HG02870 (cell line): ENCODE measurements around the gene TMEM126A.

Source experiments
- ATAC-seq: cut with Tn5 transposase; IDR thresholded peaks from one replicate; pipeline ENCODE4 v1.9.1; 2021; ENCODE audit warnings: mild to moderate bottlenecking, moderate library complexity; ENCODE audit not compliant: unreplicated experiment

TMEM126A gene

DNA sequence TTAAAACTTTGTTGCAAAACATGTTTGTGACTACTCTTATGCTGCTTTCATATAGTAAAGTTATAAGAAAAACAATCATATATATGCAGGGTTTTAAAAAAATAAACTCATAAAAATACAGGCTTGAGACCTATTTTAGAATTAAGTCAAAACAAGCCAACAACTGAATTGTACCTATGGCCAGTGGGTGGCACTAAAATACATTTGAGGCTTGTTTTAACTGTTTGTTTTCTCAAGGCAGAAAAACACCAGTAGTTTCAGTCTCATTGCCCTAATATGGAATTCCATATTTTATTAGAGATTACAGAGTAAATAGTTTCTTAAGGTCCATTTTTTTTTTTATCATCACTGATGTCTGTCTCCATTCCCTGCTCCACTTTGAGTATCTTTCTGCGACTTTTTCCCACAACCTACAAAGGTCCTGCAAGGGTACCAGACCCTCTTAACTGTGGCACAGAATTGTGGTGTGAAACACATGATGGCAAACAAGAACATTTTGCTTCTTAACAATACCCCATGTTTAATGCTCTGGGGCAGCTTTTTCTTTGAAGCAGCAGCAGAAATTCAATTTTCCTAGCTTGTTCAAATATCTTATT, 46.7 kb downstream of the TMEM126A start:
- ATAC-seq: no peak

DNA sequence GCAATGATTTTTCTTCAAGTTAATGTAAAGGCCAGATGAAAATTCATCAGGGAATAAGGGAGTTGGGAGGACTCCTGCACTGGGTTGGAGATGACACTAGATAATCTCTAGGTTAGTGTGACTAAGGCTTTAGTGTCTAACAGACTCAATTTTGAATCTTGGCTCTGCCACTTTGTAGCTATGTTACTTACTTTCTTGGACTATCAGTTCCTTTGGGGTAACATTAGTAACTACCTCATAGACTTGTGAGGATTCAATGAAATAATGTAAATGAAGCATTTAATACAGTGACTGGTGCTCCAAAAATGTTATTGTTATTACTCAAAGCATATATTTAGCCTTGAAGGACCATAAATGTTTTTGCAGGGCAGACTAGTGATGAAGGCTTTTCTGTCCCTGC, 47.8 kb downstream of the TMEM126A start:
- ATAC-seq: no peak

- no peak for ATAC-seq
Measured at GRCh38 chr11:85697747-85698146, 50.0 kb downstream of the TMEM126A start.

DNA sequence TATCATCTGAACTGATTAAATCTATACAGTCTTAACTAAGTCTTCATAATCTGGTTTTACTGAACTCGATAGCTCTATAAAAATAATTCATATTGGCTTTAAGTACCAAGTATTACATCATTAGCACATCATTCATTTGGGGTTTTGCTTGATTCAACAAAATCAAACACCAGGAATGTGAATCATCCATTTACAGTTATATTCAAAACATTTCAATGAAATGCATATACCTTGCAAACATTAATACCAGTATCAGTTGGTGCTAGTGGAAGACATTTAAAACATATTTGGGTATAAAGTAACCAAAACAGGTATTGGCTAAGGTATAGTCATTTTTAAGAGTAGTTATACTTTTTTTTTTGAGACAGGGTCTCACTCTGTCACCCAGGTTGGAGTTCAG, 50.4 kb downstream of the TMEM126A start:
- no peak for ATAC-seq

GRCh38 chr11:85699957-85700741, 52.4 kb downstream of the TMEM126A start:
- peak; percentile 86 for ATAC-seq

- ATAC-seq: no peak
Measured at GRCh38 chr11:85704967-85705366, 57.2 kb downstream of the TMEM126A start.

DNA sequence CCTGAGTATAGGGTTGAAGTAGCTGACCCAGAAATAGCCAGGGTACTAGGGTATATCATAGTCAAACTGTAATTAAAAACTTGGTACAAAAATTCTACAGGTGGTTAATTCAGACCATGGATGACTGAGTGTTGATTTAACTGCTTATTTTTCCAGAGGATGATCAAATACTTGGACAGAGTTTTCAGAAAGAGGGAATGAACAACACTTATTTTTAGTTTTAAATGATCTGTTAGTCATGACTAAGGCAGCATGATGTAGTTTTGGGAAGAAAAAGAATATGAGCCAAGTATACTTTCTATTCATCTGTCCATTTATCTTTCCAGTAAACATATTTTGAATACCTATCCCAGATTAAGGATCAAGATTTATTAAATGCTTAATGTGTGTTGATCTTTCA, 58.0 kb downstream of the TMEM126A start:
- ATAC-seq: no peak
